ENCODE results near the gene GLI2.

- no peak for TF ChIP-seq CTCF (IDR thresholded peaks at IDR 0.05)
- TF ChIP-seq POLR2A (IDR thresholded peaks at IDR 0.05), result no peak
- TF ChIP-seq POLR2AphosphoS5 (IDR thresholded peaks at IDR 0.05; ENCODE audit: insufficient read depth in 1 of 2, low read depth in 1 of 2), result no peak
These were observed 15.4 kb upstream of the GLI2 start for GRCh38 chr2:120720231-120720630.

All from vagina (tissue), 2 donors.